Vagina (tissue), 2 donors: ENCODE data around the gene PPIAL4G.
"Not testable (repeated sequence)": the region's sequence is repeated elsewhere in the genome, so short reads cannot be mapped to it uniquely, and the experiment has no call there.

Experiments
- POLR2A ChIP-seq, 2 donors: fragments of 450-650 bp; IDR thresholded peaks; one replicate each; pipeline ENCODE4 v1.6.1; 2017; ENCODE audit warnings: antibody characterized with exemption in 2 of 2, mild to moderate bottlenecking in 2 of 2, moderate library complexity in 2 of 2
- TF ChIP-seq, protein P1 (sequence below), 3 experiments: fragments of 450-650 bp in 2 of 3; fragments of 200-600 bp in 1 of 3; sonication (generic) in 1 of 3; IDR thresholded peaks; one replicate each; pipeline ENCODE4 v1.5.1; 2017 to 2019; ENCODE audit warnings: antibody characterized with exemption in 3 of 3, mild to moderate bottlenecking in 2 of 3, moderate library complexity in 2 of 3

DNA sequence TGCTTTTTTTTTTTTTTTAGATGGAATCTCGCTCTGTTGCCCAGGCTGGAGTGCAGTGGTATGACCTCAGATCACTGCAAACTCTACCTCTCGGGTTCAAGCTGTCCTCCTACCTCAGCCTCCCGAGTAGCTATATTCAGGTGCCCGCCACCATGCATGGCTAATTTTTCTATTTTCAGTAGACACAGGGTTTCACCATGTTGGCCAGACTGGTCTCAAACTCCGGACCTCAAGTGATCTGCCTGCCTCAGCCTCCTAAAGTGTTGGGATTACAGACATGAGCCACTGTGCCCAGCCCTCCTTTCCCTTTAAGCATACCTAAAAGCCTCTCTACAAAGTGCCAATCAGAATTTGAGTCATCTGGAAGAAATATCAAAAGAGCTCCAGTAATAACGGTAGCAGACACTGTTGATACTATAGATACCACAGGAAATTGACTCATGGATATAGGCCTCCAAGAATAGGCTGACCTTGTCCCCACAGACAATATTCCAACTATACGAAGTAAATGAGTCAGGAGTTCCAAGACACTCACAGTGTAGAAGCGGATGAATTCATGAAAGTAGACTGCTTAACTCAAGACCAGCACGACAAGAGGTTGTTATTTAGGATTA, 29.6 kb upstream of the PPIAL4G start:
- TF ChIP-seq, protein P1, sequence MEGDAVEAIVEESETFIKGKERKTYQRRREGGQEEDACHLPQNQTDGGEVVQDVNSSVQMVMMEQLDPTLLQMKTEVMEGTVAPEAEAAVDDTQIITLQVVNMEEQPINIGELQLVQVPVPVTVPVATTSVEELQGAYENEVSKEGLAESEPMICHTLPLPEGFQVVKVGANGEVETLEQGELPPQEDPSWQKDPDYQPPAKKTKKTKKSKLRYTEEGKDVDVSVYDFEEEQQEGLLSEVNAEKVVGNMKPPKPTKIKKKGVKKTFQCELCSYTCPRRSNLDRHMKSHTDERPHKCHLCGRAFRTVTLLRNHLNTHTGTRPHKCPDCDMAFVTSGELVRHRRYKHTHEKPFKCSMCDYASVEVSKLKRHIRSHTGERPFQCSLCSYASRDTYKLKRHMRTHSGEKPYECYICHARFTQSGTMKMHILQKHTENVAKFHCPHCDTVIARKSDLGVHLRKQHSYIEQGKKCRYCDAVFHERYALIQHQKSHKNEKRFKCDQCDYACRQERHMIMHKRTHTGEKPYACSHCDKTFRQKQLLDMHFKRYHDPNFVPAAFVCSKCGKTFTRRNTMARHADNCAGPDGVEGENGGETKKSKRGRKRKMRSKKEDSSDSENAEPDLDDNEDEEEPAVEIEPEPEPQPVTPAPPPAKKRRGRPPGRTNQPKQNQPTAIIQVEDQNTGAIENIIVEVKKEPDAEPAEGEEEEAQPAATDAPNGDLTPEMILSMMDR (IDR thresholded peaks at IDR 0.05): not testable (repeated sequence)
- TF ChIP-seq POLR2A (IDR thresholded peaks at IDR 0.05): not testable (repeated sequence)
